LNCAP (cell line): ENCODE measurements around the gene GARIN3.

Source experiments
- CTCF ChIP-seq: fragments of 450-650 bp; IDR thresholded peaks from 2 replicates; pipeline ENCODE4 v1.5.1; 2017; ENCODE audit warnings: mild to moderate bottlenecking

Gene GARIN3

DNA sequence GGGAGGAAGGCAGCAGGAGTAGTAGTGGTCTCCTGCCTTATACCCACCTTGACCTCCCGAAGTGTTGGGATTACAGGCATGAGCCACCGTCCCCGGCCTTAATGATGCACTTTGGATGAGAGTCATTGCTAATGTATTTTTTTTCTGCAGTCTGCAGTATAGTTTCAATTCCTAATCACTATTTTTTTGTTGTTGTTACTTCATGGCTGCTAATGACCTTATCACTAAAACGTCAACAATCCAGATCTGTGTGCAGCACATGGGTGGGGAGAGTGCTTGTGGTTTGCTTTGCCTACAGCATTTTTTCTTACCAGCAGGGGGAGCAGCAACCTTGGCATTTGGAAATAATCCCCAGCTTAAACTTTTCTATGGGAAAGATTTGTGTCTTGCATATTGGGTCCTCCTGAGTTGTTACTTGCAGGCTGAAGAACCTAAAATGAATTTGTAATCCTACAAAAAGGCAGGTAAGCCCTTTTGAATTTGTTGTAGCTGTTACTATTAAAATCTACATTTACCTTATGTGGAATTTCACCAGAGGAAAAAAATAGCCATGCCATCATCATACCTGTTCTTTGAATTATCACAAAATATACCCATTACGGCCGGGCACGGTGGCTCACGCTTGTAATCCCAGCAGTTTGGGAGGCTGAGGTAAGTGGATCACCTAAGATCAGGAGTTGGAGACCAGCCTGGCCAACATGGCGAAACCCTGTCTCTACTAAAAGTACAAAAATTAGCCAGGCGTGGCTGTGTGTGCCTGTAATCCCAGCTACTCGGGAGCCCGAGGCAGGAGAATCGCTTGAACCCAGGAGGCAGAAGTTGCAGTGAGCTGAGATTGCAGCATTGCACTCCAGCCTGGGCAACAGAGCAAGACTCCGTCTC is 17.1 kb downstream of the GARIN3 start:
- peak; percentile 93 for TF ChIP-seq CTCF

DNA sequence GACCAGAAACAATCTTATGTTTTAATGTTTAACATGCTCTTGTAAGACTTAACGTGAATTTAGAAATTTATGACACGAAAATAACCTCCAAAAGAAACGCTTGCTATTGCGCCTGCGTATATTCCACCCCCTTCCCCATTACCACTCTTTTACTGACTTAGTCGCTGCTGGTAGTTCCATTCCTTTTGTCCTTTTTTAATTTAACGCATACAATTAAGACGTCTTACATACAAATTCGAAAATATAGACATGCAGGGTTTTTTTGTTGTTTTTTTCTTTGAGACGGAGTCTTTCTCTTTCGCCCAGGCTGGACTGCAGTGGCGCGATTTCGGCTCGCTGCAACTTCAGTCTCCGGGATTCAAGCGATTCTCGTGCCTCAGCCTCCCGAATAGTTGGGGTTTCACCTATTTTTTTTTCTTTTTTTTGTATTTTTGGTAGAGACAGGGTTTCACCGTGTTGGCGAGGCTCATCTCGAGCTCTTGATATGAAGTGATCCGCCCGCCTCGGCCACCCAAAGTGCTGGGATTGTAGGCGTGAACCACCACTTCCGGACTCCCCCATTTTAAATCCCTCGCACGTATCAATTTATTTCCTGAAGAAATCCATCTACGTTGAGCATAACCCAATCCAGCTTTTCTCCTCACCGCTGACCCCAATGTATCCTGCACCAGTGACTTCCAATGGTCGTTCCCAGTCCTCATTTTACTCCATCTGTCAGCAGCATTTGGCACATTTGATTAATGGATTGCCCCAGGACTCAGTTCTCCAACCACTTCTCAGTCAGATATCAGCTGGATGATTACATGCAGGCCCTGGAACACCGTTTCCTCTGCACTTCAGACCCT is 22.7 kb downstream of the GARIN3 start:
- TF ChIP-seq CTCF: no peak

GRCh38 chr5:157142317-157143126 is 23.5 kb downstream of the GARIN3 start, which contains the start of gene MED7:
Gene MED7, minus strand, starts transcription at chr5:157142865. Its CDS starts 3,434 bp downstream, at chr5:157139431.
- TF ChIP-seq CTCF: no peak

DNA sequence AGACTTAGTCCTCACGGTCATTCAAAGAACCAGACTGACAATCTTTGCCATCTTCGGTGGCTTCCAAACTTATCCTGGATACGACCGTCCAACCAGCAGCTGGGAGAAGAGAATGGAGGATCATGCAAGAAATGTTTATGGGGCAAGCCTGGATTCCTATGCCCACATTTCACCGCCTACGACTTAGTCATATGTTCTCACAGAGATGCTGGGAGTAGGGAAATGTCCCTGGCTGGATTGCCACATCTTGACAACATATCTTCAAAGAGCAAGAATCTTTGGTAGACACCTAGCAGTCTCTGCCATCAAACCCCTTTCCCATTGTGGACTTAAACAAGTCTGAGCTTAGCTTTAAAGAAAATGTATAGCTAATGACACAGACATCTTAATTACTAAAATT is 28.4 kb downstream of the GARIN3 start:
- no peak for TF ChIP-seq CTCF

DNA sequence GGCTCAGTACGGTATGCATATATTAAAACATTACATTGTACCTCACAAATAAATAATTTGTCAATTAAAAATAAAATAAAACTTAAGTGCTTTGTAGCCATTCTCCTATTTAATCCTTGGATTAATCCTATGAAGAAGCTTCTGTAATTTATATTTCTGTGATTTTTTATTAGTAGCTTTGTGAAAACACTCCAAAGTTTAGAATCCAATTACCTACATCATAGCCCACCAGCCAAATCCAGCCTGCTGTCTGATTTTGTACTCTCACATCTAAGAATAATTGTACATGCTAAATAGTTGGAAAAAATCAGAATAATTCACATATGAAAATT is 33.8 kb downstream of the GARIN3 start:
- no peak for TF ChIP-seq CTCF

DNA sequence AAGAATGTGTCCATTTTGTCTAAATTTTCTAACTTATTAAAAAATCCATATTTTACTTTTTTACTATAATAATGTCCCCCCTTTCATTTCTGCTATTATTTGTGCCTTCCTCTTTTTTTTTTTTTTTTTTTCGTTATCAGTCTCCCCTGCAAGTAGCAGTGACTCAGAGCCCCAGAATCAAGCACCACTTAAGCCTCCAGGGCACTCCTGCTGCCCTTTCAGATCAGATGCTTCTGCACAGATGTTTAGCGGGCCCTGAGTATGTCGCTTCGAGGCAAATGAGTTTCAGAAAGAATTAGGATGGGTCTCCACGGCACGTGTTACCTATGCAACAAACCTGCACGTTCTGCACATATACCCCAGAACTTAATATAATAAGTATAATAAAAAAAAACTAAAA is 35.1 kb downstream of the GARIN3 start:
- TF ChIP-seq CTCF: no peak

- TF ChIP-seq CTCF: no peak
These were observed 44.4 kb downstream of the GARIN3 start for GRCh38 chr5:157121709-157122108.
